Activated CD4-positive, alpha-beta T cell treated with anti-CD3 and anti-CD28 coated beads, Interleukin-2, amount 50 U/mL, for 48 hours (primary cell): ENCODE data around the gene CMTM1.
"Not testable (repeated sequence)": the region's sequence is repeated elsewhere in the genome, so short reads cannot be mapped to it uniquely, and the experiment has no call there.

Experiments used
- DNase-seq, 2 experiments: peaks; one replicate each; pipeline ENCODE4 v3.0.0-alpha.2; 2020

Gene CMTM1

DNA sequence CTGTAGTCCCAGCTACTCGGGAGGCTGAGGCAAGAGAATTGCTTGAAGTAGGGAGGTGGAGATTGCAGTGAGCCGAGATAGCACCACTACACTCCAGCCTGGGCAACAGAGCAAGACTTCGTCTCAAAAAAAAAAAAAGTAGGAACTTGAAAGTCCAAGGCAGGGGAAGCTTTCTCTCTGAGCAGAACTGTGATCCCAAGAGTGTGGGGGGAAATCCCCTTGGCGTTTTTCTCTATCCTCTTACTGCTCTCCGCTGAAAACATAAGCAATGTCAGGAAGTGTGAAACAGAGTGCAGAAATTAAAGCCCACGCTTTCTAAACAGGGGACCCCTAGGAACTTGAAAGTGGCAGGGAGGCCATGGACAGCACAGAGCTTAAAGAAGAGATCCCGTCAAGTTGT is 28.5 kb downstream of the CMTM1 start:
- DNase-seq: no peak

DNA sequence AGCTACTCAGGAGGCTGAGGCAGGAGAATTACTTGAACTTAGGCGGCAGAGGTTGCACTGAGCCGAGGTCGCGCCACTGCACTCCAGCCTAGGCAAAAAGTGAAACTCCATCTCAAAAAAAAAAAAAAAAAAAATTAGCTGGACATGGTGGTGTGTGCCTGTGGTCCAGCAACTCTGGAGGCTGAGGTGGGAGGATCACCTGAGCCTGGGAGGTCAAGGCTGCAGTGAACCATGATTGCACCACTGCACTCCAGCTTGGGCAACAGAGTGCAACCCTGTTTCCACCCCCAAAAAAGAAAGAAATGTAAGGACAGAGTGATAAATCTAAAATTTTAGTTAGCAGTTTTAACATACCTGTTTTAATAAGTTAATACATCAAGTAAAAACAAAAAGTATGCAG is 30.3 kb downstream of the CMTM1 start:
- DNase-seq: not testable (repeated sequence)

- no peak for DNase-seq
Observed at GRCh38 chr16:66596986-66597848, 31.0 kb downstream of the CMTM1 start.

DNA sequence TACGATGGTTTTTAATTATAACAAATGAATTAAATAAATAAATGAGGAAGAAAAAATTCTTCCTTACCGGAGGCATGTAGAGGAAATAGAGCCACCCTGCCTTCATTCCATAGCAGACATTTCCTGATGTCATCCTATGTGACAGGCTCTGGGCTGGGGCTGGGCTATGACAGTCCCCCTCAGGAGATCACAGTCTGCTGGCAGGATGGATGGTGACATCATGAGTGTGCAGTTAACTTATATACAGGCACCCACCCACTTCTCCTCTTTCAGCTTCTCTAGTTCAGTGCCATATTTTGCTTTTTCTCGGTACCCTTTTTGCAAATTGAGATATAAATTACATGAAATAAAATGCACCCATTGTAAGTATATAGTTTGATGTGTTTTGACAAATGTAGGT is 31.9 kb downstream of the CMTM1 start:
- no peak for DNase-seq

GRCh38 chr16:66599726-66600125 is 33.5 kb downstream of the CMTM1 start:
- no peak for DNase-seq

- DNase-seq: no peak
Observed at GRCh38 chr16:66600477-66600876, 34.2 kb downstream of the CMTM1 start.

GRCh38 chr16:66601471-66601870 is 35.2 kb downstream of the CMTM1 start:
- DNase-seq: no peak

DNA sequence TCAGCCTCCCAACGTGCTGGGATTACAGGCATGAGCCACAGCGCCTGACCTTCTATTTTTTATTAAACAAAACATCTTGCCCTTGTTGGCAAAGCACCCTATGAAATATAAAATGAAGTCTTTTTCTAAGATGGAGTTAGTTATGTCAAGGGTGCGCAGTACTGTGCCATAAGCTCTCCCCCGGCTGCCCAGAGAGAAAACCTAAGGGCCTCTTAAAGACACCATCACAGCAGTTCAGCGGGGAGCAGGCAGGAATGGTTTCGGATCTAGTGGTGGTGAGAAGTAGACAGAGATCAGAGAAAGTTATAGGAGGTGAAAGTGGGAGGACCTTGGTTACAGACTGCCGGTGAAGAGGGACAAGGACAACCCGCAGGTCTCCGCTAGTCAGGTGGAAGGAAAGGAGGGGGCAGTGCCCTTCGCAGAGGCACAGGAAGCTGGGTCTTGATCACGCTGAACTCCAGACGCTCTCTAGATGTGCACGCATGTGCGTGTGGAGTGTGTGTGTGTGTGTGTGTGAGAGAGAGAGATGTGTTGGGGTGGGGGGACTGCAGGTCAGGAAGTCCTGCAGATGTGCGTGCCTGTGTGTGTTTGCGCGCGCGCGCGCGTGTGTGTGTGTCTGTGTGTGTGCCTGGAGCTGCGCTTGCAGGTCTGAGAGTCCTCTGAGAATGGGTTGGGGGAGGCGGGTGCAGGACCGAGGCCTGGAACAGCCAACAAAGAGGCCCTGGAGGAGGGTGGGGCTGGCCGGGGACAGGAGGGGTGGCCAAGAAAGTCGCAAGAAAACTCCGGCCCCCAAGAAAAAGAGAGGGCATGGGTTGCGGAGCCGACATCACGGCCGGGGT is 37.5 kb downstream of the CMTM1 start:
- DNase-seq: peak; percentile 68 to 70

DNA sequence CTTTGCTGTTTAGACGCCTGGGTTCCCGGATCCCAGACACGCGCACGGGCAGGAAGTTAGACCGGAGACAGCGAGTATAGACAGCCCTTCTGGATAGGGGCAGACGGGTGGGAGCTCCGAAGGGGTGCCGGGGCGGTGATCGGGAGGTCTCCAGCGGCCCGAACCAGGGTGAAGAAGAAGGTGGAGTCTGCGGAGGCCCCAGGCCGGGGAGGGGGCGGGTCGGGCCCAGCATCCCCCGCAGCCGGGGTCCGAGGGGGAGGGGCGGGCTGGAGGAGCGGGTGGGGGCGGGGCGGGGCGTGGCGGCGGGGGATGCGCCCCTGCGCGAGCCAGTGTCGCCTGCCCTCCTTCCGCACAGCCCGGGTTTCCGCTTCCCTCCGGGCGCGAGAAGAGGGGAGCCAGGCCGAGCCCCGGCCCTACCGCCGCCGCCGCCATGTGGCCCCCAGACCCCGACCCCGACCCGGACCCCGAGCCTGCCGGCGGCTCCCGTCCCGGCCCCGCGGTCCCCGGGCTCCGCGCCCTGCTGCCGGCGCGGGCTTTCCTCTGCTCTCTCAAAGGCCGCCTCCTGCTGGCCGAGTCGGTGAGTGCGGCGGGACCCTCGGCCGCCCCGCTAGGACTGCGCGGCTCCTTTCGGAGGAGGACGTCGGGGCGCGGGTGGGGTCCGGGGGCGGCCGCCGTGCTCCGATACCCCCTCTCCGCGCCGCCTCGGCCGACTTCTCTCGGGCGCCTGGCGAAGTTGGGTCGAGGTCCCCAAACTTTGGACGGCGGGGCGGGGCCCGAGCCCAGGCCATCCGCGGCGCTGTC is 38.3 kb downstream of the CMTM1 start, which contains the start of gene CMTM3:
Gene CMTM3, plus strand, starts transcription at position 329 of the 801 bp plus-strand sequence. Its CDS starts 102 bp downstream, at position 431.
- peak; percentile 77 to 83 for DNase-seq

DNA sequence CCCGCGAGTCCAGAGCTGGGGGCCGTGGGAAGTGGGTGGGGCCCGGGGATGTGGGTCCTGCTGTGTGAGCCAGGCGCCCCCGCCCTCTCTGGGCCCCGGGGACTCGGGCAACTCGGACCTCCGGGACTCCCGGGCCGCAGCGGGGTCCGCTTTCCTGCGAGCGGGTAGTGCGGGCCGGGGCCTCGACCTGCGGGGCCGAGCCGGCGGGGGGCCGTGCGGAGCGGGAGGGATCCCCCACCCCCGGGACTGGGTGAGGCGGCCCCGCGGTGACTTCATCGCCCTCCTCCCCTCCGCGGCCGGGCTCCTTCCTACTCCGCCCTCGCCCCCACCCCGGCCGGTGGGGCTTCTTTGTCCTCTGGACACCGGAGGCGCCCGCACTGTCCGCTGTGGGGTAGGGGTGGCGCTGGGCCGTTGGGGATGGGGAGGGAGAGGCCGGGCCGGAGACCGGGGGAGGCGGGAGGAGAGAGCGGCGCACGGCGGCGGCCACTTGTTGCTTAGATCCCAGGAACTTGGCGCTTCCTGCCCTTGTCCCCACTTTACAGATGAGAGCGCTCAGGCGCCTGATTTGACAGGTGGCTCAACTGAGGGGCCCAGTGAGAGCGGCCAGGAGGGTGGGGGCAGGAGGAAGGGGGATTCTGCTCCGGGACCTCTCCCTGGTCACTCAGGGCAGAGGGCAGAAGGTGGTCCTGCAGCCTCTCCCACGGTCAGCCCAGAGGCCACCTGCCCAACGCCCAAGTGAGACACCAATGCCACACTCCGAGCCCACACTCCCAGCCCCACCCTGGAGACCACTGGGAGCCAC is 39.1 kb downstream of the CMTM1 start:
- peak; percentile 37 to 49 for DNase-seq

- peak in 1 of 2 experiments; percentile 21 for DNase-seq
Observed at GRCh38 chr16:66605979-66606751, 39.9 kb downstream of the CMTM1 start.

- DNase-seq: peak; percentile 89 to 92
Observed at GRCh38 chr16:66608241-66609138, 42.3 kb downstream of the CMTM1 start.

GRCh38 chr16:66609139-66609510 is 42.9 kb downstream of the CMTM1 start:
- DNase-seq: no peak

DNA sequence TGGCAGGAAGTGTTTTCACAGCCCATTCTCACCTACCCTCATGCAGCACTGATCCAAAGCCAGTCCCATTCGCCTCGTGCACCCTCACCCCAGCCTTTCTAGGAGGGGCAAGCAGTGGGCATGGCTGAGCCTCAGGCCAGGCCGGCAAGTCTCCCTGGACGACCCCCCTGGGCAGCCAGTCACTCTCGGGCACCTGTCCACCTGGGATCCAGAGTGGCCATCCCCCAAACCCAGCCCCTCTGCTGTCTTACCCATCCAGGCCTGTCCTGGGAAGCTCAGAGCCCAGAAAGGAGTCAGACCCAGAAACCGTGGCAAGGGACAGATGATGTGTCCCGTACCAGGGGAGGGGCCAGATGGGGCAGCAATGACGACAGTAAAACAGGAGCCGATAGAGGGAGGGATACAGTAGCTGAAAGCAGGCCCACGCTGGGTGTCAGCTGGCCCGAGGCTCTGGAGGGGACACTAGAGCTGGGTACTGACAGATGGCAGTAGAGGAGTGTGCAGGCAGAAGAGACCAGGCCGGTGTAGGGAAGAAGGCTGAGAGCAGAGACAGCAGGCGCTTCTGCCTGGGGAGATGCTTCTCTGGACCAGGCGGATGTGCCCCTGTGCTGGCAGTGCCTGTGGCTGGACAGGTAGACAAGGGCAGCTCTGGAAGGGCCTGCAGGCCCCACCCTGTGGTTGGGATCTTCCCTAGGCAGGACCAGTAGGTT is 44.0 kb downstream of the CMTM1 start:
- DNase-seq: no peak

DNA sequence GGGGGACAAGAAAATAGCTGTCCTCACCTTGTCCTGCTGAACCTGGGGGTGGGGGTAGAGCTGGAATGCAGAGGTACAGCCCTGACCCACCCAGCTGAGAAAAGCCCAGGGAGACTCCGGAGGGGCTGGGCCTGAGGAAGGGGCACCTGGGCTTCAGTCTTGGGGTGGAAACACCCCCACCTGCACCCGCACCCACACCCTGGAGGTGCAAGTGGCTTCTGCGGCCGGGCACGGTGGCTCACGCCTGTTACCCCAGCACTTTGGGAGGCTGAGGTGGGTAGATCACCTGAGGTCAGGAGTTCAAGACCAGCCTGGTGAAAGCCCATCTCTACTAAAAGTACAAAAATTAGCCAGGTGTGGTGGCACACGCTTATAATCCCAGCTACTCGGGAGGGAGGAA is 45.7 kb downstream of the CMTM1 start:
- not testable (repeated sequence) for DNase-seq

DNA sequence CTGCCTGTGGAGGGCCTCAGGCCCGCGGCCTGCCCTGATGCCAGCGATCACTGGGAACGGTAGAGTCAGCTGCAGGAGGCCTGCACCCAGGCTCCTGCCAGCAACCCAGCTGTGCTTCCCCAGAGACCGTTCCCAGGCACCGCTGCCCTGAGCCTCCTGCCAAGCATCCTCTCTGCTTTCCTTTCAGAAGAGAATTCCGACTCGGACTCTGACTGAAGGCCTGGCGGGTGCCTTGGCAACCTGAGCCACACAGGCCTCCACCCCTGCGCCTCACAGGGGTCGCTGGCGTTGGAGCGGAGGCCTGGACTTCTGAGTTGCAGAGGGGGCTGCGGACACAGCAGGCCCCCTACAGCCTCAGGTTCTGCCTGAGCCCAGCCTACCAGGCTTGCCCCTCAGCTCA is 46.2 kb downstream of the CMTM1 start:
- no peak for DNase-seq

- DNase-seq: no peak
Observed at GRCh38 chr16:66614161-66614802, 48.0 kb downstream of the CMTM1 start.

GRCh38 chr16:66616169-66616568 is 49.9 kb downstream of the CMTM1 start:
- no peak for DNase-seq

DNA sequence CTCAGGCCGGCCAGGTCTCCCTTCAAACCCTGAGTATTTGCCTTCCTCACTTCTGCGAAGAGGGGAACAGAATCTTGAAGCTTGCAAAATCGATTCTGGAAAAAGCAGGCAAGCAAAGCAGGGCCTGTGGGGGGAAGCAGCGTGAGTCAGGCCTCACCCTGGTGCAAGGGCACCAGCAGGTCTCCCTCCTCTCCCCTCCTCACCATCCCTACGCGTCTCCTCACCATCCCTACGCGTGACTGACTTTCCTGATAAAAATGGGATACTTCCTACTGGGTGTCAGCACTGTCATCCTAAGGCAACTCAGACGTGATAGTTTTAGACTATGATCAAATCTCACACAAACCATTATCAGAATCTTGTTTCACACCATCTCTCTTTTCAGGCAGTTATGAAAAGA is 50.4 kb downstream of the CMTM1 start:
- no peak for DNase-seq
